Tibial nerve (tissue), 4 donors: ENCODE data around the gene ITGAD.

Source experiments
- CTCF ChIP-seq, 5 experiments: fragments of 200-600 bp in 3 of 5; fragments of 450-650 bp in 2 of 5; sonication (generic) in 3 of 5; IDR thresholded peaks; one replicate each; pipeline ENCODE4 v1.5.1; 2016 to 2019; ENCODE audit warnings: antibody characterized with exemption in 5 of 5, mild to moderate bottlenecking in 3 of 5, moderate library complexity in 2 of 5
- EP300 ChIP-seq, 2 donors: sonication (generic); formaldehyde crosslinking; IDR thresholded peaks; one replicate each; pipeline ENCODE4 v1.6.1; 2017; ENCODE audit warnings: antibody characterized with exemption in 2 of 2, mild to moderate bottlenecking in 1 of 2
- POLR2A ChIP-seq, 2 donors: fragments of 450-650 bp; IDR thresholded peaks; one replicate each; pipeline ENCODE4 v1.6.1; 2017; ENCODE audit warnings: antibody characterized with exemption in 2 of 2, mild to moderate bottlenecking in 2 of 2, moderate library complexity in 2 of 2

- TF ChIP-seq CTCF (IDR thresholded peaks at IDR 0.05): no peak
- TF ChIP-seq POLR2A (IDR thresholded peaks at IDR 0.05): no peak
- no peak for TF ChIP-seq EP300 (IDR thresholded peaks at IDR 0.05)
Observed at GRCh38 chr16:31393056-31393455, at the start of gene ITGAD.
